Ovary (tissue), 3 donors: ENCODE data around the gene AAK1.

Experiments
- POLR2A ChIP-seq: fragments of 450-650 bp; IDR thresholded peaks from one replicate; pipeline ENCODE4 v1.6.1; 2017; ENCODE audit warnings: antibody characterized with exemption, mild to moderate bottlenecking, moderate library complexity
- TF ChIP-seq, protein P1 (sequence below), 3 donors: fragments of 450-650 bp in 2 of 3; fragments of 200-600 bp in 1 of 3; IDR thresholded peaks; one replicate each; pipeline versions ENCODE4 v1.5.1 to v1.8.0; 2016 to 2022; ENCODE audit warnings: antibody characterized with exemption in 3 of 3, mild to moderate bottlenecking in 1 of 3
- donor health status: DM: no; HTN: no; CAD: no.

DNA sequence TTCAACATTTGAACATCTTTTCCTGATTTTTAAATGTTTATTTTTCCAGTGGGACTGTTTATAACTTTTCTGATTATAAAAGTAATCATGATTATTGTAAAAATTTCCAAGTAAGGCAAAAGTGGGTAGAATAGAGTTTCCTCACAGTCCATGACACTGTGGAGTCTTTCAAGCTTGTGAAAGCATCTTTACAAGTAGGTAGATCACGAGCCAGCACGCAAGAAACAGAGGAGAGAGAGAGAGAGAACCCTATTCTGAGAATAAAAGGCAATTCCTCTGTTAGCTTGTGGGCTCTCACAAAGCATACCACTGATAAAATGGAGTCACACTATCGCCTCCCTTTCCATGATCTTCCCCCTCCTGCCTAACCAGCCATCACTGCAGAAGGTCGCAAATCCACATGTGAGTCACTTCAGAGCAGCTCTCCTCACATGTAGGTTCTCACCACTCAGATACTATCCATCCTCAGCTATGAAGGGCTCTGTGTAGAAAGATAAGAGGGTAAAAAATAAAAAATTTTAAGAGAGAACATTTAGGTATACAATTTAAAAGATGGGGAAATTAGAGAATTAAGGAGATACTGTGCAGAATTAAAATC lies 40.3 kb downstream of the AAK1 start:
- TF ChIP-seq, protein P1, sequence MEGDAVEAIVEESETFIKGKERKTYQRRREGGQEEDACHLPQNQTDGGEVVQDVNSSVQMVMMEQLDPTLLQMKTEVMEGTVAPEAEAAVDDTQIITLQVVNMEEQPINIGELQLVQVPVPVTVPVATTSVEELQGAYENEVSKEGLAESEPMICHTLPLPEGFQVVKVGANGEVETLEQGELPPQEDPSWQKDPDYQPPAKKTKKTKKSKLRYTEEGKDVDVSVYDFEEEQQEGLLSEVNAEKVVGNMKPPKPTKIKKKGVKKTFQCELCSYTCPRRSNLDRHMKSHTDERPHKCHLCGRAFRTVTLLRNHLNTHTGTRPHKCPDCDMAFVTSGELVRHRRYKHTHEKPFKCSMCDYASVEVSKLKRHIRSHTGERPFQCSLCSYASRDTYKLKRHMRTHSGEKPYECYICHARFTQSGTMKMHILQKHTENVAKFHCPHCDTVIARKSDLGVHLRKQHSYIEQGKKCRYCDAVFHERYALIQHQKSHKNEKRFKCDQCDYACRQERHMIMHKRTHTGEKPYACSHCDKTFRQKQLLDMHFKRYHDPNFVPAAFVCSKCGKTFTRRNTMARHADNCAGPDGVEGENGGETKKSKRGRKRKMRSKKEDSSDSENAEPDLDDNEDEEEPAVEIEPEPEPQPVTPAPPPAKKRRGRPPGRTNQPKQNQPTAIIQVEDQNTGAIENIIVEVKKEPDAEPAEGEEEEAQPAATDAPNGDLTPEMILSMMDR (IDR thresholded peaks at IDR 0.05): no peak
- no peak for TF ChIP-seq POLR2A
